Astrocyte (in vitro differentiated cells and primary cell): ENCODE measurements around the gene ATG16L1.

Experiments
- CTCF ChIP-seq: IDR thresholded peaks from 2 replicates; pipeline ENCODE4 v1.5.1; 2011; ENCODE audit warnings: low read depth, mild to moderate bottlenecking, inconsistent platforms, low read length, moderate library complexity; ENCODE audit not compliant: insufficient read depth
- EZH2 ChIP-seq: IDR thresholded peaks from 2 replicates; pipeline ENCODE4 v1.6.1; 2012; ENCODE audit warnings: mild to moderate bottlenecking, low read length, inconsistent platforms; ENCODE audit not compliant: insufficient read depth

- no peak for TF ChIP-seq EZH2
- TF ChIP-seq CTCF = no peak
Observed at GRCh38 chr2:233325814-233326213, 74.3 kb downstream of the ATG16L1 start.
